Measurements from ENCODE around the gene C17orf50.
A peak's percentile ranks its signal among the peaks of the same experiment; 100 is the strongest.

The C17orf50 gene

DNA sequence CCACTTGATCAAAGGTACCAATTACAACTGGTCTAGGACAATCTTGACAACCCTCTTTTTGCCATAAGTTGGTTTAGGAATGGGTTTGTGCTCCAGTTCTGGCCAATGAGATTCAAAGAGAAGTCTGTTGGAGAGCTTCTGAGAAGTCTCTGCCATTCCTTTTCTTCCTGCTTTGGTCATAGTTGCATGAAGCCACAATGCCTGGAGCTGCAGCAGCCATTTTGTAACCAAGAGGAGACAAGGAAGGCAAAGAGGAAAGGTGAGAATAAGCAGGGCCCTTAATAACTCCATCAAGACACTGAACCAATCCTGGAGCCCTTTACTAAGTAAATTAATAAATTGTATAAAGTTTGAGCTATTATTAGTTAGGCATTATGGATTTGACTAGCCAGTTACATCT is 3.4 kb upstream of the C17orf50 start:
- no peak for DNase-seq

DNA sequence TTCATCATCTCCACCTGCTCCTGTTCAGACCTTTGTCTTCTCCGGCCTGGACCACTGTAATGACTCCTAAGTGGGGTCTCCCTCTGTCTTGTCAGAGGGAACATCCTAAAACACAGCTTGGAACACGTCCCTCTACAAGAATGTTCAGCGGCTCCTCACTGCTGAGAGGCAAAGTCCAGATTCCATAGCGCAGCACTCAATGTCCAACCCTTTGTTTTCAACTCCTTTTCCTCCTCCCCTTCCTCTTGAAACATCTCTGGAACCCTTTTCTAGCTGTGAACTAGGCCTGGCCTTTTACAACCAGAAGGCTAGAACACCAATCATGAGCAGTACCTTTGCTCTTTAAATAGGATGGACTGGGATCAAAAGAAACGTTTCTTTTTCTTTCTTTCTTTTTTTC is 914 bp downstream of the C17orf50 start:
- DNase-seq, result no peak

DNA sequence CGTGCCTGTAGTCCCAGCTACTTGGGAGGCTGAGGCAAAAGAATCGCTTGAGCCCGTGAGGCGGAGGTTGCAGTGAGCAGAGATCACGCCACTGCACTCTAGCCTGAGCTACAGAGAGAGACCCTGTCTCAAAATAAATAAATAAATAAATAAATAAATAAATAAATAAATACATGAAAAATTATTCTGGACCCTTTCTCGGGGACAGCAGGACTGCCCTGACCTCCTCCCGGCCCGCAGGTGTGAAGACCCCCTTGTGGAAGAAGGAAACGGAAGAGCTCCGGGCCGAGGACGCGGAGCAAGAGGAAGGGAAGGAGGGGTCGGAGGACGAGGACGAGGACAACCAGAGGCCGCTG is 3.1 kb downstream of the C17orf50 start:
- DNase-seq, result no peak

DNA sequence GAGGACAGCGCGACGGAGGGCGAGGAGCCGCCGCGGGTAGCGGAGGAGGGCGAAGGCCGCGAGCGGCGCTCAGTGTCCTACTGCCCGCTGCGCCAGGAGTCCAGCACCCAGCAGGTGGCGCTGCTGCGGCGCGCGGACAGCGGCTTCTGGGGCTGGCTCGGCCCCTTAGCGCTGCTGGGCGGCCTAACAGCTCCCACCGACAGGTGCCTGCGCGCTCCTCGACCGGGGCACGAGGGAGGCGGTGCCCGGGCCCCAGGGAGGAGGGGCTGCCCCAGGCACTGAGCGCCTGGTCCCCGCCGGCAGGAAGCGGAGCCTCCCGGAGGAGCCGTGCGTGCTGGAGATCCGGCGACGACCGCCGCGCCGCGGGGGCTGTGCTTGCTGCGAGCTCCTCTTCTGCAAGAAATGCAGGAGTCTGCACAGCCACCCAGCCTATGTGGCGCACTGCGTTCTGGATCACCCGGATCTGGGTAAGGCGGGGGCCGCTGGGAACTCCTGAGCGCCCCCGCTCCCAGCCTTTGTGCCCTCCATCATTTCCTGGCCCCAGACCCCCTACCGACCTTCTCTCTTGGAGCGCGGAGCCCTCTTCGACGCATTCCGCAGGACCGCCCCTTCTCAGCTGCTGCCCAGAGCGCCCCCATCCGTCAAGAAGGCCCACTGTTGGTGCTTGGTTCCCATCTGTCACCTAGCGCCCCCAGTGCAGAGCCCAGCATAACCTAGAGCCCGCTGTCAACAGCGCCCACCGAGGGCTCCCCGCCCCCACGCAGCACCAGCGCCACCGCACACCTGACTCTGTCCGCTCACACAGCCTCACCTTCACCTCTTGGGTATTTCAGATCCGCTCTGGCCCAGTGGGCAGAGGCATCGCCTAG is 3.7 kb downstream of the C17orf50 start:
- DNase-seq, result peak; percentile 52

DNA sequence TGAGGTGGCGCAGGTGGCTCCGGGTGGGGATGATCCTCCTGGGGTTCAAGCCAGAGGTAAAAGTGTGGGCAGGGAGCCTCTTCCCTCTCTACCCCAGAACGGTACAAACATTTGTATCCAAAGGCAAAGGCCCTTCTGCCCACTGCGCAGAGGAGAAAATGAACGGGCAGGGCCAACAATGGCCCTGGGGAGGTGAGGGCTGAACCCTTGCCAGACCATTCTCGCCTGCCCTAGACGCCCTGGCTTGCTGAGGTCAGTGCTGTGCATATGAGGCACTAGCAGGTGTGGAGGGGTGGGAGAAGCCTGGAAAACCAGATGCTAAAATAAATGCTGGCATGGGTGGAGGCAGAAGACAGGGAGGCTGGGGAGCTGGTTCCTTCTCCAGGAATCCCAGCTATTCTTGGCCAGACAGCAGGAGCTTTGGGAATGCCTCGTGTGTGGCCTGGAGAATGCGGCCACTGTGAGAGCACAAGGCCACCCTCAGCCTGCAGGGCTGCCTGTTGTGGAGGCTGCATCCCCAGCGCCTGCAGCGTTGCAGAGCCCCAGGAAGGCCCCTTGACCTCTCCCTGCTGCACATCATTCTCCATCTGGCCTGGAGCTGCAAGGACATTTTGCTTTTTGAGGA is 4.5 kb downstream of the C17orf50 start:
- no peak for DNase-seq

DNA sequence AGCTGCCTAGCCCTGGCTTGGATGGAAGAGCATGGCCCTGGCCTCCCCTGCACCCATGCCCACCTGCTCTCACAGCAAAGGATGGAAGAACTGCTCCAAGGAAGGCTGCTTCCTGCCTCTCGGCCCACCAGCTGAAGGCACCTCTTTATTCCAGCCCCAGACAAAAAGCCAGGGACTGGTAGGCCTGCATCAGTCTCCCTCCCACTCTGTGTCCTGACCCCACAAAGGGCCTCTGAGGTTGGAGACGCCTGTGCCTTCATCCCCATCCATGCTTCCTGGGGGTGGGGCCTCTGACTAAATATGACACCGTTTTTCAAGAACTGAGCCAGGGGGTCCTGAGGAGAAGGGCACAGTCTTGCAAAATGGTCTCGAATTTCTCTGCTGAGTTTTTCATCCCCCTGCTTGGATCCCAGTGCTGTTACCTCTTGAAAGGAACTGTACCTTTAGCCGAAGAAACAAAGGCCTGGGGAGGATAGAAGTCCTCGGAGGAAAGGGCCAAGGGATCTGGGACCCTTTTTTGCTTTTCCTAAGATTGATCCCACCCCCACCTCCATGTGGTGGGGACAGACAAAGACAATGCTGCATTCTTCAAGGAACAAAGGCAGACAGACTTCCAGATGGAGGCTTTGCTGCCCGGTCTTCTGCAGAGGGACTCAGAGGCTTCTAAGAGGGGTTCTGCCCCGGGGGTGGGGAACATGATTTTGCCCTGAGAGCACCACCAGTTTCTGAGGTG is 5.2 kb downstream of the C17orf50 start:
- no peak for DNase-seq

DNA sequence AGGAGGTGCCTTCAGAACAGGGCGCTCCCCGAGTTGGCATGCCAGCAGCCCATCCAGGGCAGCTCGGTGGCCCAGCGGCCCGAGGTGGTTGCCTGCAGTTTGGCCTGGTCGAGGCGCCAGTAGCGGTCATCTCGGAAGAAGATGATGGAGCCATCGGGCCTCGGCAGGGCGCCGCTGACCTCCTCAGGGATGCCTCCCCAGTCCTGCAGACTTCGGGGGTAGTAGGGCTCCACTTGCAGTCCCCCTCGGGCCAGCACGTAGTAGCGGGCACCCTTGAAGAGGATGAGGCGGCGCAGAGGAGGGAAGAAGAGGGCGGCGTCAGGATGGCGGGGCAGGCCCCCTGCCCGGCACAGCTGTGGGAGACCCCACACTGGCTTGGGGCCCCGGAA is 5.8 kb downstream of the C17orf50 start:
- DNase-seq, result no peak

DNA sequence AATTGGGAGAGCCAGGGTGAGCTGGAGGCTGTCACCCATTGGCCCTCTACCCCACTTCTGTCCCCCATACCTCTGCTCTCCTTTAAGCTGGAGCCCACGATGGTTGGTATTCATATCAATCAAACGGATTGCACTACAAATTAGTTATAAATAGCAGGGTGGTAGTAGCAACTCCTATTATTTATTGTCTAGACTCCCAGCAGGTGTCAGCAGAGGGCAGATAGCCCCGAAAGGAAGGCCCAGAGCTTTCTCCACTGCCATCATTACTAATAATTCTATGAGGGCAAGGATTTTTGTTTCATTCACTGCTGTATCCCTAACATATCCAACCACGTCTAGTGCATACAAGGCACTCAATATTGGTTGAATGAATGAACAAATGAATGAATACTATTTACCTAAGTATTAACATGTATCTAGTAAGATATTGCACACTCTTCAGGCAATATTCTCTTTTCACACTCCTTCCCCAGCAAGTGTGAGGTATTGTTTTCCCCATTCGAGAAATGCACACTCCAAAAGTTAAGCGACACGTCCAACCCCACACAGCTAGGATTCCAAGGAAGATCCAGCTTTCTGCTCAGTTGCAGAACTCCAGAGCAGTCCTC is 6.3 kb downstream of the C17orf50 start:
- DNase-seq, result no peak

DNA sequence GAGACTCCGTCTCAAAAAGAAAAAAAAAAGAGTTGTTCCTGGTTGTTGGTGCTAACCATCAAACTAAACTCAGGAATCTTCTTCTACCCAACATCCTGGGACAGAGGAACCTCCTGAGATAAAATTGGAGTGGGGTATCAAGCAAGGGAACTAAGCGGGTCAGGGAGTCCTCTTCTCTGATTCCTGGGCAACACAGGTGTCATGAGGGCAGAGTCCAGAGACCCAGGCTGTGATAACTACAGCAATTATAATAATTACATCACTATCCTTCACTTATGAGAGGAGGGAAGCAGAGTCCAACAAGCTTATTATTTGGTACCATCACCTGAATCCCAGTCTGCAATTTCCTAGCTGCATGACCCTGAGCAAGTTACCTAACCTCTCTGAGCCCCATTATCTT is 8.1 kb downstream of the C17orf50 start:
- no peak for DNase-seq

DNA sequence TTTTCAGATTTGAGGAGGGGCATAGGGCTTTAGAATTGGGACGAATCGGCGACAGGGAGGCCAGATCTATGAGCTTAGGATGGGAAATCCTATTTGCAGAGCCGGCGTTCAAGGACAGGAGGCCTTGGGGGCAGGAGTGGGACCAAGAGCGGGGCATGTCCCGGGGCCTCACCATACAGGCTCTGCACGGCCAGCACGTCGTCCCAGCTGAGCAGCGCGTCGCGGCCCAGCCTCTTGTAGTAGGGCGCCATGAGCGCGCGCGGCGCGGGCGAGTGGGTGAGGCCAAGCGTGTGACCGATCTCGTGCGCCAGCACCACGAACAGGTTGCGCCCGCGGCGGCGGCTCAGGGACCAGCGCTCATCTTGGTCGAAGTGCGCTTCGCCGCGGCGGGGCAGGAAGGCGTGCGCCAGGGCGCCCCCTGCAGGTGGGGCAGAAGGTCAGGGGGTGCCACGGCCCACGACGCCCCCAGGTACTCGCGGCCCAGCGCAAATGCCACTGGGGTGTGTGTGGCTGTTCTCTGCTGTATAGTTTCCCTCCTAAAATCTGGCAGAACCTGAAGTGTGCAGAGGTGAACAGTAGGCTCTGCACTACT is 9.3 kb downstream of the C17orf50 start:
- DNase-seq, result no peak

DNA sequence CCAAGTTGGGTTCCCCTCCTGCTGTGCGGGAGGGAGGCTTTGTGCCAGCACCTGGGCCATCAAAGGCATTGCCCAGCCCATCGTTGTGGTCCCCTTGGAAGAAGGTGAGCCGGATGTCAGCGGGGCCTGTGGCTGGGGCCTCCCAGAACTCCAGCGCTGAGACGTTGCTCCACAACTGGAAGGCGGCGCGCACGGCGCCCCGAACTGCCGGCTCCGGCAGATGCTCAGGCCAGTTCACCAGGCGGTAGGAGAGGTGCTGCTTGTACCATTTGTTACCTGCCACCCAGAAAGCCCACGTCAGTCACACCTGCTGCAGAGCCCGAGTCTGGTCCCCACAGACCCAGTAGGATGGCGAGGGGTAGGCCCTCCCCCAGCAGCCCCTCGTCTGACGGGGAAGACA is 12.4 kb downstream of the C17orf50 start:
- DNase-seq, result no peak

DNA sequence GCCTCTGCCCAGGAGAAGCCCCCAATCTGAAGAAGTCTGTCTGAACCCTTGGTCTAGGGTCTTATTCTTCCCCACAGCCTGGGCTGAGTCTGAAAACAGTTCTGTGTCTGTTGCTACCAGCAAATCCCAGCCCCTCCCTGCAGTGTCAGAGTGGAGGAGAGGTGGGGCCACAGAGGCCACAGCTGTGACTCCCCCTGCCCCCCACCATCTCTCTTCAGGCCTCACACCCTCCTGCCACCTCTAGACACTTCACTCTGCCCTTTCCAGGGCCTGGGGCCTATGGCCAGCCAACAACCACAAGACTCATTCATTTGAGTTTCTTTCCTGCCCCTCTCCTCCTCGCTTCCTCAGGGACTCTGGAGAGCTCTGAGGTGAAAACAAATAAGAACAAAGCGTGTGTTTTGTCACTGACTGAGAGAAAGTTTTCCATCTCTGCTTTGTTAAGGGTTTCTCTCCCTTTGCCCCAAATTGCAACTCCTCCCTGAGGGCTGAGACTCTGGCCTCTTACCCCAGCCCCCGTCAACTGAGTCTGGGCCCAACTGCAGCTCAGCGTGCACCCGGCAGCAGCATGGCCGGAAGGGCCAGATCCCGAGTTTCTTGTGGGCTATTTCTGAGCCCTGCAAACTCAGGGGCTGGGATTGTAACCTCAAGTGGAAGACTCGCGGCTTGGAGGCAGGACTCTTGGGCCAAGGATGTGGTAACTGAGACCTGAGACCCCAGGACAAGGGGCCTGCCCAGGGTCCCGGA is 13.2 kb downstream of the C17orf50 start:
- DNase-seq, result no peak

DNA sequence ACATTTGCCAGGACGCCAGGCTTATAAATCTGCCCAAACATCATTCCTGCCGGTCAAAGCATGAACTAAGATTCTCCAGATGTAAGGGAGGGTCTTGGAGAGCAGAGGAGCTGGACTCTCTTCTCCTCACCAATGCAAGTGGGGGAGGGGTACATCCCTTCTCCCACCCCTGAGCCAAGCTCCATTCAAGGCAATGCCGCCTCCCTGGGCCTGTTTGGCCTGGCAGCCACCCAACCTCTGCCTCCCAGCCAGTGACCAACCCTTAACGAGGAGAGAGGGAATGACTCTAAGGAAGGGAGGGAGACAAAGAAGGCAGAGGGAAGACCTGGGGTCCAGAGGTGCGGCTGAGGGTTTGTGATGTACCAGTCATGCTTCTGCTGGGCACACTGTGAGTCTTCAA is 13.8 kb downstream of the C17orf50 start:
- DNase-seq, result no peak

DNA sequence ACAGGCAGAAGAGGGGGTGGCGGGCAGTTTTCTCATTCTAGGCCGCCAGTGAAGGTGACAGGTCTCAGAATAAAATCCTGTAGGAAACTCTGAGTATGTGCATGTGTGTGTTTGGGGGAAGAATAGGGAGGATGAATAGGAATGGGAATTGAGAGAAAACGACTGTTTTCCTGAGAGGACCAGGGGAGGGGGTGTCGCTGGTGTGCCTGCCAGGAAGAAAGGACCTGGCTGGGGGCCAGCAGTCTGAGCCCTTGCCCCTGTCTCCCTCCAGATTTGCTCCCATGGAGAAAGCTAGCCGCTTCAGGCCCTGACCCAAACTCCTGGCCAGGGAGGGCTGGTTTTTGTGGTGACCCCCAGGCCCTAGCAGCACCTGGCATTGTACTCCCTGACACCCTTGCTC is 14.4 kb downstream of the C17orf50 start:
- no peak for DNase-seq

DNA sequence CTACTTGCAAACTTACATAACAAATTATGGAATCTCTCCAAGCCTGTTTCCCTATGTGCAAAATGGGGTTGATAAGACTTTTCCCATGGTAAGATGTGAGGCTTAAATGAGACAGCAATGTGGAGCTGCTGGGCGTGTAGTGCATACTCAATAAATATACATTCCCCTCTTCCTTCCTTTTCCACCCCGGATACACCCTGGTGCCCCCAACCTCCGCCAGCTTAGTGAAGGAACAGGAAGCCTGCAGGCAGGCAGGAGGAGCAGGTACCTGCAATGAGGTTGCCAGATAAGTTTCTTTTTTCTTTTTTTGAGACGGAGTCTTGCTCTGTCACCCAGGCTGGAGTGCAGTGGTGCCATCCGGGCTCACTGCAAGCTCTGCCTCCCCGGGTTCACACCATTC is 14.9 kb downstream of the C17orf50 start:
- DNase-seq, result no peak

DNA sequence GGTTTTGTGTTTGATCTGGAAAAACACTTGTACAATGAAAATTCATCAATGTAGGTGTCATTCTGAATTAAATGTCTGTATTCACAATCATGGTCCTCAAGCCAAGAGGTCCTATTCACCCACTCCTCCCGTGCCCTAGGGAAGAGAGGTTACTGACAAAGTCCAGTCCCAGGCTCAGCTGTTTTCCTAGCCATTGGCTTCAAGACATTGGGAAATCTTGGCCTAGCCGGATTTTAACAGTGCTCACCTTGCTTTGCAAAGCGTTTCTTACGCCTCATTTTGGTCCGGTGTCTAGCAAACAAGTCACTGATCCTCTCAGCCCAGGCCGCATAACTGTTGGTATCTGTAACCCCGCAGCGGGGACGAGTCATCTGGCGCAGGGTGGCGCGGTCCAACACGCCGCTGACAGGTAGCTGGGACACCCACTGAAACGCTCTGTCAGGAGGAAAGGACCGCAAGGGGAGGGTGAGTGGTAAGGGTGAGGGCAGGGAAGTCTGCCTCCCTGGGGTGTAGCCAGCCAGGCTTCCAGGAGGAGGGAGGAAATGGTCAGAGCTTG is 18.0 kb downstream of the C17orf50 start:
- DNase-seq, result no peak

DNA sequence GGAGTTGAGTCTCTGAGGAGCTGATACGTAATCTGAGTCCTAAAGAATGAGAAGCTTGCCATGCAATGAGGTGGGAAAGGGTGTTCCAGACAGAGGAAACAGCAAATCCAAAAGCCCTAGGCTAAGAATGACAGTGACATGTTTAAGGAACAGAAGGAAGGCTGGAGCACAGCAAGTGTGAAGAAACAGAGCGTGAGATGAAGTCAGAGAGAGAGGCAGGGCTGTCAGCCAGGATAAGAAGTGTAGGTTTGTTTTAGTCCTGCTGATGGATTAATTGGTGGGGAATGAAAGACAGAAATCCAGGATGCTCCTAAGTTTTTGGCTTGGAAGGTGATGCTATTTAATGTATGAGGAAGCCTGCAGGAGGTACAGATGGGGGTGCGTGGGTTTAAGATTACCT is 20.3 kb downstream of the C17orf50 start:
- DNase-seq, result no peak

DNA sequence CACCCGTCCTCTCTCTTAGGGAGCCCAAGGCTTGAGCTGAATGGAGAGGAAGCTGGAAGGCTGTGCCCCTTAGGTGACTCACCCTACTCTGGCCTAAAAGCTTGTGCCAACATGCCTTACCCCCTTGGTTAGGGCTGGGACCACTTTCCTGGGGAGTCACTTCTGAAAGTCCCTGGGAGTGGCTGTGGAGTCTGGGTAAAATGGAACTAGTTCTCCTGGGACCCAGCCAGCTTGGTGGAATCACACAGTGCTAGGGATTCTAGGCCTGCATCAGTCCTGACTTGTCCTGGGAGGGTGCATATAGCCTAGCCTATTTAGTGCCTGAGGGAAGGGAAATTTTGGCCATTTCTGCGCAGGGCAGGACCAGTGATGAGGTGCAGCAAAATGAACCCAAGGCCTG is 24.2 kb downstream of the C17orf50 start:
- DNase-seq, result no peak

DNA sequence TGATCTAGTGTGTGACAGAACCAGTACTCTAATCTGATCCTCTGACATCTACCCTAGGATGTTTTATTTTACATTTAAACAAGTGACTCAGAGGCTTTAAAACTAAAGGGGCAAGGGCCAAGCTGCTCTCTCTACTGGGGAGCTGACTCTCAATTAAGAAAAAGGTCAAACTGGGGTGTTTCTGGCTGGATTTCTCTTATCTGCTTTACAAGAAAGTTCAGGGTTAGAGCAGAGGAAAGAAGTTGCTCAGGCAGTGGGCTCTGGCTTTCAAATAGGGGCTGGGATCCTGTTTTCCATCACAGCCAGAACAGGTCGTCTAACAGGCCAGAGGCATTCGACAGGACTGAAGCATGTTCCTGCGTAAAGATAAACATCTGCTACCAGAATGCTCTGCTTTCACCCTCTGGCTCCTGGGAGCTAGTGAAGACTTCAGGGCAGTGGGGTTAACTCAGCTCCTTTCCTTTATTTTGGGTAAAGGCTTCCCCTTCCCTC is 26.3 kb downstream of the C17orf50 start:
- no peak for DNase-seq

DNA sequence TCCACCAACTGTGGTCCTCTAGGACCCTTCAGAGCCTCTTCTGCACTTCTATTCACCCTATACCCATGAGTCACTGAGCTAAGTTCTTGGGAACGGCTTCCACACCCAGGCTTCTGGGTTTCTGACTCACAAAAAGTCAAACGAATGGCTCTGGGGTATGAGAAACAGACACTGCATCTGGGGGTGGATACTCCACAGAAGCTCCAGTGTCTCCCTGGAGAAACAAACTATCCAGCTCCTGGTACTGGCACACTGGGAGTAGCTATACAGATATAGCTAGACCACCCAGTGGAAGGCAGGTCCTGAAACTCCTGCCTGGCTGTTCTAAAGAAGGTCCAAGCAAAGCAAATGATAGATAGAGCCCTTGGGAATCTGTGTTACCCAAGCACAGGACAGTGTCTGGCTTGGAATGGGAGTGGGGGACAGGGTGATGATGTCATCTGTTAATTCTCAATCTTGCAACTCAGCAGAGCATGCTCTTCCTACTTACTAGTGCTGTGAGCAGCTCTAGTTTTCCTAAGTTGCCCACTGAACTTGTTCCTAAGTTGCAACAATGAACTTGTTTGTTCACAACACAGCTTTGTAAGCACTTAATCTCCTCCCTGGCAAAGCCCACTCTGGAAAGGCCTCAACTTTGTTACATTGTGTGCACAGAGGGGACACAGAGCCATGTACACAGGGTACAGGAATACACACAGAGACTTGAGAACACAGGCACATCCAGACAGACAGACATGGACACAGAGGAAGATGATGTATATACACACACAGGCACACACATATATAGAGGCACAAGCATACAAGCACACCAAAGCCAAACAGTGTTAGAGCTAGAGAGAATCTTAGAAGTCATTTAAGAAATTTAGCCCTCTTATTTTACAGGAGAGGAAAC is 28.0 kb downstream of the C17orf50 start:
- no peak for DNase-seq

DNA sequence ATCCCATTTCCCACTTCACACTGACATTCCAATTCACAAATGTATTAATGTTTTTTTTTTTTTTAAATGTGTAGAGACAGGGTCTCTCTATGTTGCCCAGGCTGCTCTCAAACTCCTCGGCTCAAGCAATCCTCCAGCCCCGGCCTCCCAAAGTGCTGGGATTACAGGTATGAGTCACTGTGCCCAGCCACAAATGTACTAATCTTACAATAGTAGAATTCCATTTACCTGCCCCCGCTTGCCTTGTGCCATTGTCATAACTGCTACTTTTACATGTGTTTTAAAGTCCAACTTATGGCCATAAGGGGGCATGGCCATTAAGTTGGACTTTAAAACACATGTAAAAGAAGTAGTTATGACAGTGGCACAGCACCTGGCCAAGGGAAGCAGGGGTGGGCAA is 30.2 kb downstream of the C17orf50 start:
- no peak for DNase-seq

All from NCI-H1048 (cell line).